ENCODE data around the gene HTR3D. TPM values are rescaled to one million over a fixed set of nuclear protein-coding genes. Genes with fewer than 3 reads are reported as not detected.

Gene HTR3D
- total and polyA plus RNA-seq, 2 of the 4 experiments (the other 2 are of a cell fraction), result not detected

GRCh38 chr3:184062637-184063036 lies 31.1 kb downstream of the HTR3D start:
- H3K9me1 ChIP-seq (ENCODE audit: insufficient read depth, low read length), result no peaks in the 10 kb centered on the region; the same call in 1 of the 2 replicates
- DNase-seq, result no peak
- no peak overlapping the region for H2BK20ac ChIP-seq (ENCODE audit: low read depth, low read length)
- peaks cover 11% of the 10 kb centered on the region for H3K27me3 ChIP-seq (ENCODE audit: control insufficient read depth, insufficient read depth, low read length)
- dilution Hi-C loops (cut with HindIII; ENCODE audit: low sequenced_read_pairs, unreplicated experiment), result no loop called here
- H3K14ac ChIP-seq (replicated peaks; ENCODE audit: low read depth, low read length), result no peak overlapping the region
- H2AFZ ChIP-seq (replicated peaks; ENCODE audit: low read length, poor library complexity), result no peak overlapping the region
- no peak overlapping the region for H4K5ac ChIP-seq (ENCODE audit: low read depth, low read length)
- no peak overlapping the region for H2BK5ac ChIP-seq (ENCODE audit: low read depth, low read length, poor library complexity, severe bottlenecking)
- in situ Hi-C loops (cut with MboI; ENCODE audit: low sequenced_read_pairs), result no loop called here
- CTCF ChIA-PET, result no interaction called here
- no peaks in the 10 kb centered on the region for H3K9me3 ChIP-seq (ENCODE audit: control insufficient read depth, insufficient read depth, low read length)
- no peak overlapping the region for H3K9ac ChIP-seq (ENCODE audit: low read depth, low read length)
- H4K91ac ChIP-seq (ENCODE audit: insufficient read depth, low read depth, low read length), result no peak overlapping the region
- H3K4ac ChIP-seq (ENCODE audit: low read depth, low read length), result no peak overlapping the region
- no peak overlapping the region for H3K56ac ChIP-seq (ENCODE audit: extremely low read depth, insufficient read depth, low read length)
- intact Hi-C loops (cut with micrococcal nuclease), result no loop called here
- H3K18ac ChIP-seq (ENCODE audit: low read depth, low read length), result no peak overlapping the region
- no peak overlapping the region for H3K27ac ChIP-seq (ENCODE audit: insufficient read depth, low read length)
- no peak overlapping the region for H2BK15ac ChIP-seq (ENCODE audit: low read depth, low read length)
- no TSS peak for BruUV-seq (replicated peaks)
- no peak overlapping the region for H3K4me2 ChIP-seq (ENCODE audit: low read depth, low read length)
- no peak for ATAC-seq (ENCODE audit: low read depth)
- H3K36me3 ChIP-seq (ENCODE audit: control insufficient read depth, insufficient read depth, low read length), result no peaks in the 10 kb centered on the region
- H2BK120ac ChIP-seq (ENCODE audit: low read depth, low read length), result no peak overlapping the region
- H2AK5ac ChIP-seq (ENCODE audit: low read depth, low read length), result no peak overlapping the region
- no peak overlapping the region for H2AK9ac ChIP-seq (replicated peaks; ENCODE audit: low read depth, low read length, poor library complexity)
- no peak overlapping the region for H4K8ac ChIP-seq (ENCODE audit: low read depth in 2 of 2, low read length in 2 of 2)
- TF ChIP-seq SMC3 (IDR thresholded peaks at IDR 0.05; ENCODE audit: low read depth, low read length) (no peak), MAZ (IDR thresholded peaks at IDR 0.05; ENCODE audit: borderline replicate concordance, low read depth, low read length) (no peak), USF2 (IDR thresholded peaks at IDR 0.05; ENCODE audit: low read depth, low read length) (no peak), FOS (IDR thresholded peaks at IDR 0.05; ENCODE audit: low read depth, low read length) (no peak), BHLHE40 (IDR thresholded peaks at IDR 0.05; ENCODE audit: low read depth, low read length) (no peak), CHD1 (IDR thresholded peaks at IDR 0.05; ENCODE audit: low read depth, low read length) (no peak), NFE2L2 (IDR thresholded peaks at IDR 0.05; ENCODE audit: low read depth, low read length) (no peak), MXI1 (IDR thresholded peaks at IDR 0.05; ENCODE audit: borderline replicate concordance, low read depth, low read length) (no peak), CTCF (conservative IDR thresholded peaks at IDR 0.05; ENCODE audit: low read depth, low read length) (no peak)
- H3K4me1 ChIP-seq (ENCODE audit: control insufficient read depth, insufficient read depth, low read length), result no peaks in the 10 kb centered on the region
- H3K4me3 ChIP-seq (ENCODE audit: insufficient read depth, low read depth, low read length), result no peak overlapping the region
- H3K79me1 ChIP-seq (ENCODE audit: low read depth in 1 of 2, low read length in 2 of 2), result no peaks in the 10 kb centered on the region
- no peak overlapping the region for H3K23ac ChIP-seq (ENCODE audit: low read depth, low read length)
- no peaks in the 10 kb centered on the region for H4K20me1 ChIP-seq (ENCODE audit: insufficient read depth, low read length)
- POLR2A ChIA-PET (ENCODE audit: unreplicated experiment), result no interaction called here
